Measurements from ENCODE around the gene FAM241A.
"Not testable (repeated sequence)": the region's sequence is repeated elsewhere in the genome, so short reads cannot be mapped to it uniquely, and the experiment has no call there.

FAM241A gene

GRCh38 chr4:112138538-112138937 lies 6.7 kb upstream of the FAM241A start:
- no peak for DNase-seq (ENCODE audit: low read depth in 2 of 2)

DNA sequence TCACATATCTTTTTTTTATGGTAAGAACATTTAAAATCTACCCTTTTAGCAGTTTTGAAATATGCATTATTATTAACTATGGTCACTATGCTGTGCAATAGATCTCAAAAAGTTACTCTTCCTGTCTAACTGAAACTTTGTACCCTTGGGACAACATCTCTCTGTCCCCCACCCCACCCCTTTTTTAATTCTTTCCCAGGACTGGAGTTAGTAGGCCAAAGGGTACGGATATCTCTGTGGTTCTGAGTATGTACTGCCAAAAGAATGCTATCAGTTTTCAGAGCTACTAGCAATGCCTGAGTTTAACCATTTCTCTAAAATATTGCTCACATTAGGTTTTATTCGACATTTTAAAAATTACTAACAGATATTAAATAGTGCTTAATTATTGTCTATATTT lies 4.7 kb upstream of the FAM241A start:
- DNase-seq (ENCODE audit: low read depth in 2 of 2), result no peak

- no peak for DNase-seq (ENCODE audit: low read depth in 2 of 2)
These were observed 3.7 kb upstream of the FAM241A start for GRCh38 chr4:112141366-112142138.

GRCh38 chr4:112142182-112142581 lies 3.1 kb upstream of the FAM241A start:
- no peak for DNase-seq (ENCODE audit: low read depth in 2 of 2)

- no peak for DNase-seq (ENCODE audit: low read depth in 2 of 2)
These were observed 1.5 kb upstream of the FAM241A start for GRCh38 chr4:112143781-112144180.

- no peak for DNase-seq (ENCODE audit: low read depth in 2 of 2)
These were observed 518 bp upstream of the FAM241A start for GRCh38 chr4:112144546-112145325.

GRCh38 chr4:112145790-112146501 lies 692 bp downstream of the FAM241A start:
- peak; percentile 64 to 69 for DNase-seq (ENCODE audit: low read depth in 2 of 2)

DNA sequence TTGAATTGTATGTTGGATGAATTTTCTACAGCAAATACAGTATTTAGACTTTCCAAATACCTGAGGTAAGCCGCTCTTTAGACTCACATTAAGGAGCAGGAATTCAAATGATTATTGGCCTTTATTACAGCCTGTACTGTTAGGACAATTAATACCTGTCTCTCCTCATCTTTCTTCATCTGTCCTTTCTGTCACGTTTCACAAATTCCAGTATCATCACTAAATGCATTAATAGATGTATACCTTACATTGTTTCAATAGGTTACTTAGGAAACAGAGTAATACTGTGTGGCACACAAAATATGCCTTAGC lies 1.2 kb downstream of the FAM241A start:
- no peak for DNase-seq (ENCODE audit: low read depth in 2 of 2)

- no peak for DNase-seq (ENCODE audit: low read depth in 2 of 2)
These were observed 2.4 kb downstream of the FAM241A start for GRCh38 chr4:112147697-112148096.

DNA sequence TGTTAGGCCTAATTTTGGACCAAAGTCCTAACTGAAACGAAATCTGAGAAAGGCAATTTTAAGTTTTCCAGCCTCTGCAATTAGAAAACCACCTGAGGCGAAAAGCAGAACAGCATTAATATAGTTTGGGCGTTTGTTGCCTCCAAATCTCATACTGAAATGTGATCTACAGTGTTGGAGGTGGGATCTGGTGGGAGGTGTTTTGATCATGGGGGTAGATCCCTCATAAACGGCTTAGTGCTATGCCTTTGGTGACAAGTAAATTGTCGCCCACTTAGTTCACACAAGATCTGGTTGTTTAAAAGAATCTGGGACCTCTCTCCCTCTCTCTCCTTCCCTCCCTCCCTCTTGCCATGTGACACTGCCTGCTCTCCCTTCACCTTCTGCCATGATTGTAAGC lies 5.7 kb downstream of the FAM241A start:
- DNase-seq (ENCODE audit: low read depth in 2 of 2), result no peak

- DNase-seq (ENCODE audit: low read depth in 2 of 2), result no peak
These were observed 7.3 kb downstream of the FAM241A start for GRCh38 chr4:112152521-112152920.

- DNase-seq (ENCODE audit: low read depth in 2 of 2), result no peak
These were observed 8.0 kb downstream of the FAM241A start for GRCh38 chr4:112153211-112153791.

- DNase-seq (ENCODE audit: low read depth in 2 of 2), result no peak
These were observed 10.9 kb downstream of the FAM241A start for GRCh38 chr4:112156112-112156511.

DNA sequence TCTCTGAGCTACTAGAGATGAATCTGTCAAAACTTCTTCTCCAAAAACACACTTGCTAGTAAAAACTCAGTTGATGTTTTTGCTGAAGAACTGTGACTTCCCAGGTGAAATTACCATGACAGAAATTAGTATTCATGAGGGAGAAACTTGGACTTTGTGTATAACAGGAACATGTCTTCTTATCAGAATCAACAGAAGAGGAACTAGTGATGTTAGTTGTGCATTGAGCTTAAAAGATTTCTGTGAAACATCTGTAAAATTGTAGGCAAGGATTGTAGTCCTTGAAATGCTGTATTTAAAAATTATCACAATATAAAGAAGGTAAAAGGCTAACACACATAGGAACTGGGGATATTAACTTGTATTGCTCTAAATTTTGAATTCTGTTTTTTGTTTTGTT lies 11.3 kb downstream of the FAM241A start:
- DNase-seq (ENCODE audit: low read depth in 2 of 2), result no peak

GRCh38 chr4:112163706-112164105 lies 18.5 kb downstream of the FAM241A start:
- not testable (repeated sequence) for DNase-seq (ENCODE audit: low read depth in 2 of 2)

GRCh38 chr4:112167794-112168193 lies 22.5 kb downstream of the FAM241A start:
- no peak for DNase-seq (ENCODE audit: low read depth in 2 of 2)

GRCh38 chr4:112168719-112169500 lies 23.7 kb downstream of the FAM241A start:
- DNase-seq (ENCODE audit: low read depth in 2 of 2), result no peak

- no peak for DNase-seq (ENCODE audit: low read depth in 2 of 2)
These were observed 25.3 kb downstream of the FAM241A start for GRCh38 chr4:112170451-112170993.

DNA sequence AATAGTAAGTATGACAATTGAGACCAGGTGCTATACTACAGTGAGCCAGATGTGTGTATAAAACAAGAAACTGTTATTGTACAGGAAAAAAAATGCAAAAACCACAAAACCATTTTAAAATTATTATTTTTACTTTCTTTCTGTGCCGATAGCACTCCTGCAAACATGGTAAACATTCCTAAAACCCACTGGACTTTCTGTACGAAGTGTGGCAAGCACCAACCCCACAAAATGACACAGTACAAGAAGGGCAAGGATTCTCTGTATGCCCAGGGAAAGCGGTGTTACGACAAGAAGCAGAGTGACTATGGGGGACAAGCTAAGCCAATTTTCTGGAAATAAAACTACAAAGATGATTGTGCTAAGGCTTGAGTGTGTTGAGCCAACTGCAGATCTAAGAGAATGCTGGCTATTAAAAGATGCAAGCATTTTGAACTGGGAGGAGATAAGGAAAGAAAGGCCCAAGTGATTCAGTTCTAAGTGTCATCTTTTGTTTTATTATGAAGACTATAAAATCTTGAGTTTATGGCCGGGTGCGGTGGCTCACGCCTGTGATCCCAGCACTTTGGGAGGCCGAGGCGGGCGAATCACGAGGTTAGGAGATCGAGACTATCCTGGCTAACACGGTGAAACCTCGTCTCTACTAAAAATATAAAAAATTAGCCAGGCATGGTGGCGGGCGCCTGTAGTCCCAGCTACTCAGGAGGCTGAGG lies 26.0 kb downstream of the FAM241A start:
- DNase-seq (ENCODE audit: low read depth in 2 of 2), result not testable (repeated sequence)

- DNase-seq (ENCODE audit: low read depth in 2 of 2), result no peak
These were observed 26.9 kb downstream of the FAM241A start for GRCh38 chr4:112172180-112172579.
